ENCODE data around the gene TBC1D2.

TBC1D2 gene

GRCh38 chr9:98229090-98229395 lies 26.4 kb downstream of the TBC1D2 start:
- no peak for DNase-seq (ENCODE audit: low read depth in 1 of 2, low spot score in 1 of 2)
- H3K27ac ChIP-seq (replicated peaks), result no peak overlapping the region
- no peak for TF ChIP-seq CTCF (IDR thresholded peaks at IDR 0.05; ENCODE audit: insufficient read depth, low read length)
- no peaks in the 10 kb centered on the region for H3K27me3 ChIP-seq (ENCODE audit: insufficient read depth, poor library complexity, severe bottlenecking)
- no peak overlapping the region for H3K4me3 ChIP-seq (replicated peaks; ENCODE audit: insufficient read depth, low read length)

GRCh38 chr9:98228392-98229089 lies 26.9 kb downstream of the TBC1D2 start:
- Histone ChIP-seq H3K4me3 (replicated peaks; ENCODE audit: insufficient read depth, low read length) (no peak overlapping the region), H3K27me3 (ENCODE audit: insufficient read depth, poor library complexity, severe bottlenecking) (no peaks in the 10 kb centered on the region), H3K27ac (replicated peaks) (no peak overlapping the region)
- no peak for DNase-seq (ENCODE audit: low read depth in 1 of 2, low spot score in 1 of 2)
- no peak for TF ChIP-seq POLR2AphosphoS5 (IDR thresholded peaks at IDR 0.05; ENCODE audit: low read depth)
- TF ChIP-seq REST (IDR thresholded peaks at IDR 0.05; ENCODE audit: insufficient replicate concordance, low read depth), result no peak

GRCh38 chr9:98227883-98228282 lies 27.6 kb downstream of the TBC1D2 start:
- TF ChIP-seq SPI1 (IDR thresholded peaks at IDR 0.05; ENCODE audit: borderline replicate concordance, low read depth), result no peak
- TF ChIP-seq POLR2AphosphoS5 (IDR thresholded peaks at IDR 0.05; ENCODE audit: low read depth), result no peak
- TF ChIP-seq REST (IDR thresholded peaks at IDR 0.05; ENCODE audit: insufficient replicate concordance, low read depth), result no peak
- no peak for TF ChIP-seq CTCF (IDR thresholded peaks at IDR 0.05; ENCODE audit: insufficient read depth, low read length)
- TF ChIP-seq GABPA (IDR thresholded peaks at IDR 0.05; ENCODE audit: low read depth), result no peak
- H3K27me3 ChIP-seq (ENCODE audit: insufficient read depth, poor library complexity, severe bottlenecking), result no peaks in the 10 kb centered on the region
- no peak overlapping the region for H3K4me3 ChIP-seq (replicated peaks; ENCODE audit: insufficient read depth, low read length)
- no peak for DNase-seq (ENCODE audit: low read depth in 1 of 2, low spot score in 1 of 2)
- no peak overlapping the region for H3K27ac ChIP-seq (replicated peaks)

- no peak overlapping the region for H3K4me3 ChIP-seq (replicated peaks; ENCODE audit: insufficient read depth, low read length)
- no peaks in the 10 kb centered on the region for H3K27me3 ChIP-seq (ENCODE audit: insufficient read depth, poor library complexity, severe bottlenecking)
- H3K27ac ChIP-seq (replicated peaks), result no peak overlapping the region
- no peak for DNase-seq (ENCODE audit: low read depth in 1 of 2, low spot score in 1 of 2)
- TF ChIP-seq GABPA (IDR thresholded peaks at IDR 0.05; ENCODE audit: low read depth) (no peak), SPI1 (IDR thresholded peaks at IDR 0.05; ENCODE audit: borderline replicate concordance, low read depth) (no peak), POLR2AphosphoS5 (IDR thresholded peaks at IDR 0.05; ENCODE audit: low read depth) (no peak), REST (IDR thresholded peaks at IDR 0.05; ENCODE audit: insufficient replicate concordance, low read depth) (no peak), CTCF (IDR thresholded peaks at IDR 0.05; ENCODE audit: insufficient read depth, low read length) (no peak)
Observed at GRCh38 chr9:98226957-98227356, 28.5 kb downstream of the TBC1D2 start.

Data from HL-60 (cell line).